ENCODE measurements around the gene RNASE1. TPM values are rescaled to one million over a fixed set of nuclear protein-coding genes. Genes with fewer than 3 reads are reported as not detected.
A peak's percentile ranks its signal among the peaks of the same experiment; 100 is the strongest.
"Not testable (repeated sequence)": the region's sequence is repeated elsewhere in the genome, so short reads cannot be mapped to it uniquely, and the experiment has no call there.

The RNASE1 gene
- total RNA-seq, 2 experiments from 2014 or later: not detected

DNA sequence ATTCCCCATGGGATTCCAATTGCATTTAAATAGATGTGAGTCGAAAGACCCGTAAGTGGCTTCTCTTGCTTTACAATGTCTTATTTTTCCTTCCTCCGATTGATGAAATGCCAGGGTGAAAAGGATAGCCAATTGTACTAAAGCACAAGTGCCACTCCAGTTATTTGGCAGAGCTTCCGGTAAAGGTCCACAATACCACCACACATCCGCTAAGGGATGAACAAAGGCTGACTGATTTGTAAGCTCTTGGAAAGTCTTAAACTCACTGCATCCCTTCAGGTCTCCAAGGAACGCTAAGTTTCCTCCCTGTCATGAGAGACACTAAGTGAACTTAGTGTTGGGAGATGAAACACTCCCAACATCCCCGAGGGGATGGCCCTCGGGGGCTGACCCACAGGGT, 21.2 kb upstream of the RNASE1 start:
- intact Hi-C loops (cut with micrococcal nuclease): no loop called here
- Mint-ChIP-seq H3K36me3 (no peaks in the 10 kb centered on the region), H3K4me1 (ENCODE audit: low read depth) (peaks cover 11% of the 10 kb centered on the region), H3K4me3 (no peak overlapping the region), H3K27me3 (peaks cover 6% of the 10 kb centered on the region), H3K9me3 (peaks cover 9% of the 10 kb centered on the region), H3K27ac (no peak overlapping the region)
- DNase-seq: no peak
- ChIA-PET CTCF (no interaction called here), POLR2A (no interaction called here)

DNA sequence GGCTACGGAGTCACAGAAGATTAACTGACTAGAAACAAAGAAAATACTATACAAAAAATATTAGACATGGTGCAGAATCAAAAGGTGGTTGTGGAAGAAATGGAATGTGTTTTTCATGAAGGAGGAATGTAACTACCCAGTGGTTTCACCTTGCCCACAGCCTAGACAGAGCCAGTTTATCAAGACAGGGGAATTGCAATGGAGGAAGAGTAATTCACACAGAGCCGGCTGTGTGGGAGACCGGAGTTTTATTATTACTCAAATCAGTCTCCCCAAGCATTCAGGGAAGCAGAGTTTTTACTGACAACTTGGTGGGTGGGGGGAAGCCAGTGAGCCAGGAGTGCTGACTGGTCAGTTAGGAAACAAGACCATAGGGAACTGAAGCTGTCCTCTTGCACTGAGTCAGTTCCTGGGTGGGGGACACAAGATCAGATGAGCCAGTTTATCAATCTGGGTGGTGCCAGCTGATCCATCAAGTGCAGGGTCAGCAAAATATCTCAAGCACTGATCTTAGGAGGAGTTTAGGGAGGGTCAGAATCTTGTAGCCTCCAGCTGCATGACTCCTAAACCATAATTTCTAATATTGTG, 19.0 kb upstream of the RNASE1 start:
- CTCF ChIA-PET, H3K27me3 Mint-ChIP-seq: not testable (repeated sequence)

DNA sequence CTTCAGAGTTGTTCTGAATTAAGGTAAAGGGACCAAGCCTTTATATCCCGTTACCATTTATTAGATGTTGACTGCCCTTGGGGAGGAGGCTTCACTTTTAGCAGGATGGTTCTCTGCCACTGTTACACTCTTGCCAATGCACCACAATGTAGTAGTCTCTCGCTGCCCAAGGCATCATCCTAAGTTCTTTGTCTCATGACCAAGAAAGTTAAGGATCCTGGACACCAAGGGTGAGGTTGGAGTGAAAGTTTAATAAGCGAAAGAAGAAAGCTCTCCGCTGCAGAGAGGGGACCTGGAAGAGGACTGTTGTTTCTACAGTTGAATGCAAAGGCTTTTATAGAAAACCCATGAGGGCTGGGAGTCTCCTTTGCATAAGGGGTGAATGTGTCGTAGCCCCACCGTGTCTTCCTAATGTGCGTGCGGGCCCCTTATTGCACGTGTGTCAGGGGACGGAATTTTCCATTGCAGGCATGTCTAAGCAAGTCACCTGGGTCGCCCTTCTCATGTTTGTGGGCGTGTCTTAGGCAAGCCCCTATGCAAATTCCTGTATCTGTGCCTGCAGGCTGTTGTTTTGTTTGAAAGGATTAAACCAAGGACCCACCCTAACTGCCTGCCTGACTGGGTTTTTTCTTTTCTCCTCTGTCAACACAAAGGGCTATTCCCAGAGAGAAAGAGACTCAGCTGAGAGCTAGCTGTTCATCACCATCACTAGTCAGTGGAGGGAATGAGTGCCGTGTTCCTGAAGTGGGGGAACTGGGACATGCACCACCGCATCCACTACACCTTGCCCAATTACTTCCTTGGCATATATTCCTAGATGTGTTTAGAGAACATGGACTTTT, 17.6 kb upstream of the RNASE1 start:
- no peak overlapping the region for H3K27ac Mint-ChIP-seq
- no peaks in the 10 kb centered on the region for H3K36me3 Mint-ChIP-seq
- ChIA-PET POLR2A (interaction anchor here (0.6 kb wide), 1 partner anchor 183 kb away, joined by 3 read pairs; no protein-coding TSS in a partner anchor), CTCF (interaction anchor here (0.6 kb wide), 1 partner anchor 46 kb away, joined by 3 read pairs; no protein-coding TSS in a partner anchor)
- no peaks in the 10 kb centered on the region for H3K9me3 Mint-ChIP-seq
- no peak overlapping the region for H3K4me3 Mint-ChIP-seq
- peaks cover 6% of the 10 kb centered on the region for H3K4me1 Mint-ChIP-seq (ENCODE audit: low read depth)
- peaks cover 4% of the 10 kb centered on the region for H3K27me3 Mint-ChIP-seq
- no peak for DNase-seq
- intact Hi-C loops (cut with micrococcal nuclease): no loop called here

More for the DNA sequence above, 19.0 kb upstream of the RNASE1 start:
- H3K36me3 Mint-ChIP-seq; H3K4me1 Mint-ChIP-seq (ENCODE audit: low read depth); H3K9me3 Mint-ChIP-seq; intact Hi-C loops (cut with micrococcal nuclease); H3K27ac Mint-ChIP-seq; H3K4me3 Mint-ChIP-seq; POLR2A ChIA-PET: not testable (repeated sequence)
- peak; percentile 17 for DNase-seq

- peaks cover 6% of the 10 kb centered on the region for H3K4me1 Mint-ChIP-seq (ENCODE audit: low read depth)
- DNase-seq: no peak
- CTCF ChIA-PET: interaction anchor here (0.8 kb wide), 1 partner anchor 11 kb away, joined by 3 read pairs; no protein-coding TSS in a partner anchor
- H3K27me3 Mint-ChIP-seq: peaks cover 4% of the 10 kb centered on the region
- no peaks in the 10 kb centered on the region for H3K9me3 Mint-ChIP-seq
- intact Hi-C loops (cut with micrococcal nuclease): no loop called here
- no peak overlapping the region for H3K4me3 Mint-ChIP-seq
- H3K27ac Mint-ChIP-seq: no peak overlapping the region
- POLR2A ChIA-PET: no interaction called here
- no peaks in the 10 kb centered on the region for H3K36me3 Mint-ChIP-seq
These were observed 16.2 kb upstream of the RNASE1 start for GRCh38 chr14:20818861-20819260.

GRCh38 chr14:20815946-20816345, 13.3 kb upstream of the RNASE1 start:
- CTCF ChIA-PET; intact Hi-C loops (cut with micrococcal nuclease); H3K36me3 Mint-ChIP-seq; H3K27me3 Mint-ChIP-seq; H3K4me1 Mint-ChIP-seq (ENCODE audit: low read depth); POLR2A ChIA-PET; H3K9me3 Mint-ChIP-seq; H3K27ac Mint-ChIP-seq; DNase-seq; H3K4me3 Mint-ChIP-seq: not testable (repeated sequence)

DNA sequence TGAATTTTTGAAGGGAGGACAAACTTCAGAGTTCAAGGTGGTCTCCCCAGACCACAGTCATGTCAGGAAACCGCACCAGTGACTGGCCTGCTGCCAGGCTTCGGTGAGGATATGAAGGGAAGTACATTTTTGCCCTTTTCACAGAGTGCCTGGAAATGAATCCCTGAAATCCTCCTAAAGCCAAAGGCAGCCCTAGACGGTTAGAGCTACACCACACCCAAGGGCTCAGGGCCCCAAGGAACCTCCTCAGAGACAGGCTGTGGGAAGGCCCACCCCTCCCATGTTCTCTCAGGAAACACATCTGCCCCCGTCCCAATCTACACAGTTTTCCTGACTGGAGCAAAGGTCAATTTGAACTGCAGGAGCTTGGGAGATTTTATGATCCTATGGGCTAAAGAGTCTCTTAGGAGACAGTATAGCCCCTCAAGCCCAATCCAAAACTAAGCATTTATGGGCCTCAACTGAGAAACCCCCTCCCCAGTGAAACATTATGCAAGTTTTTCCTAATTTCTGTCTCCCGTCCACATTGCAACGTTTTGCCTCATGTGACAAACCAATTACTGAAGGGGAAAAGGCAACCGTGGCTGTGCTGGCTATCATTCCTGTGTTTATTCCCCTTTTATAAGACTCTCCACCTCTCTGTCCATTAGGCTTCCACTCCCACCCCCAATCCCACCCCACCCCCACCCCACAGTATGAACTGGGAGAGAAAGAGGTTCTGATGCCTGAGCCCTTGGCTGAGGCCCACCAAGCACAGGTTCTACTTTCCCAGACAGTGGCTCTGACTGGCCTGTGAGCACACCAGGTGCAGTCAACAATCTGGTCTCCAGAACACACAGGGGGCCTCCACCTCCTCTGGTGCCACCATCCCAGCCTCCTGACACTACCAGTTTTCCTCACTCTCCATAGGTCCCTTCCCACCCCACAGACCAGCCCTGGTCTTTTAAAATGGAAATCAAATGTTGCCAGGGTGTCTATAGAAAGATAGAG, 9.6 kb upstream of the RNASE1 start:
- H3K27me3 Mint-ChIP-seq: peaks cover 2% of the 10 kb centered on the region
- H3K4me1 Mint-ChIP-seq (ENCODE audit: low read depth): no peaks in the 10 kb centered on the region
- ChIA-PET CTCF (no interaction called here), POLR2A (no interaction called here)
- no peak for DNase-seq
- no peaks in the 10 kb centered on the region for H3K9me3 Mint-ChIP-seq
- intact Hi-C loops (cut with micrococcal nuclease): no loop called here
- H3K36me3 Mint-ChIP-seq: no peaks in the 10 kb centered on the region
- H3K4me3 Mint-ChIP-seq: no peak overlapping the region
- H3K27ac Mint-ChIP-seq: no peak overlapping the region

- no peak overlapping the region for H3K27ac Mint-ChIP-seq
These were observed 7.3 kb upstream of the RNASE1 start for GRCh38 chr14:20809917-20810316.

GRCh38 chr14:20808162-20808483, 5.5 kb upstream of the RNASE1 start:
- Mint-ChIP-seq H3K4me1 (ENCODE audit: low read depth) (no peaks in the 10 kb centered on the region), H3K27ac (no peak overlapping the region), H3K4me3 (no peak overlapping the region), H3K36me3 (no peaks in the 10 kb centered on the region), H3K27me3 (peaks cover 6% of the 10 kb centered on the region), H3K9me3 (no peaks in the 10 kb centered on the region)
- intact Hi-C loops (cut with micrococcal nuclease): no loop called here
- CTCF ChIA-PET: no interaction called here
- DNase-seq: no peak
- POLR2A ChIA-PET: no interaction called here

More at GRCh38 chr14:20809917-20810316, 7.3 kb upstream of the RNASE1 start:
- Mint-ChIP-seq H3K4me1 (ENCODE audit: low read depth) (no peaks in the 10 kb centered on the region), H3K27me3 (peaks cover 6% of the 10 kb centered on the region), H3K4me3 (no peak overlapping the region), H3K9me3 (no peaks in the 10 kb centered on the region), H3K36me3 (no peaks in the 10 kb centered on the region)
- CTCF ChIA-PET: no interaction called here
- POLR2A ChIA-PET: no interaction called here
- no peak for DNase-seq
- intact Hi-C loops (cut with micrococcal nuclease): no loop called here

- Mint-ChIP-seq H3K9me3 (no peaks in the 10 kb centered on the region), H3K4me3 (no peak overlapping the region), H3K27ac (no peak overlapping the region), H3K36me3 (no peaks in the 10 kb centered on the region), H3K4me1 (ENCODE audit: low read depth) (no peaks in the 10 kb centered on the region), H3K27me3 (peaks cover 6% of the 10 kb centered on the region)
- ChIA-PET CTCF (no interaction called here), POLR2A (no interaction called here)
- intact Hi-C loops (cut with micrococcal nuclease): no loop called here
- DNase-seq: no peak
These were observed 4.9 kb upstream of the RNASE1 start for GRCh38 chr14:20807304-20808161.

- Mint-ChIP-seq H3K27ac (no peak overlapping the region), H3K4me3 (no peak overlapping the region), H3K36me3 (no peaks in the 10 kb centered on the region), H3K27me3 (peaks cover 8% of the 10 kb centered on the region), H3K4me1 (ENCODE audit: low read depth) (no peaks in the 10 kb centered on the region), H3K9me3 (no peaks in the 10 kb centered on the region)
- intact Hi-C loops (cut with micrococcal nuclease): no loop called here
- no peak for DNase-seq
- CTCF ChIA-PET: interaction anchor here (1.1 kb wide), 1 partner anchor 209 kb away, joined by 3 read pairs; no protein-coding TSS in a partner anchor
- POLR2A ChIA-PET: no interaction called here
These were observed 2.8 kb upstream of the RNASE1 start for GRCh38 chr14:20805485-20805884.

- Mint-ChIP-seq H3K27ac (no peak overlapping the region), H3K36me3 (no peaks in the 10 kb centered on the region), H3K27me3 (peaks cover 7% of the 10 kb centered on the region), H3K9me3 (no peaks in the 10 kb centered on the region), H3K4me3 (no peak overlapping the region), H3K4me1 (ENCODE audit: low read depth) (no peaks in the 10 kb centered on the region)
- ChIA-PET CTCF (no interaction called here), POLR2A (no interaction called here)
- intact Hi-C loops (cut with micrococcal nuclease): no loop called here
- DNase-seq: no peak
These were observed 579 bp upstream of the RNASE1 start for GRCh38 chr14:20803223-20803622.
